ENCODE measurements around the gene CDK4. TPM values are rescaled to one million over a fixed set of nuclear protein-coding genes. Genes with fewer than 3 reads are reported as not detected.

CDK4 gene
- polyA plus RNA-seq, 1 donor (not counting 4 experiments of a cell fraction or from before 2014, with no cell fraction given): 146 TPM

DNA sequence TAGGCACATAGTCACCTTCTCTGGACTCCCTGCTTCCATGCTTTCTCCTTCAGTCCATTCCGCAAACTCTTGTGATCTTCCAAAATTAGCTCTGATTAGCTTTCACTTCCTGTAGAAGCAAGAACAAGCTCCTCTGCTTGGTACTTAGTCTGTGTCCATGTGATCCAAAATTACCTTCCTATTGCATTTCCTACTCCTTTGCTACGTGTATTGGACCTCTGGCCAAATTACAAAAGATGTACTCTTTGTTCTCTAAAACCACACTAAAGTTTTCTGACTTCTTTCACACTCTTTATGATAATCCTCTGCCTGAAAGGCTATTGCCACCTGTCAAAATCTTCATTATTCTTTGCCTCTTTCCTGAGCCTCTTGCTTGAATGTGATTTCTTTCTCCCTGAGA, 29.7 kb upstream of the CDK4 start:
- H3K9me3 ChIP-seq (ENCODE audit: control insufficient read depth, low read depth, low read length): no peaks in the 10 kb centered on the region
- H2AFZ ChIP-seq (ENCODE audit: control insufficient read depth, low read length): no peak overlapping the region
- no peak for FAIRE-seq
- H4K20me1 ChIP-seq (ENCODE audit: control insufficient read depth, extremely low read depth, insufficient read depth, low read length): no peaks in the 10 kb centered on the region
- H3K4me2 ChIP-seq (ENCODE audit: control insufficient read depth, extremely low read depth, insufficient read depth, low read depth, low read length): no peak overlapping the region
- no peak for DNase-seq (ENCODE audit: low read depth, low spot score)
- H3K79me2 ChIP-seq (ENCODE audit: control insufficient read depth, insufficient read depth, low read length): peaks cover 16% of the 10 kb centered on the region
- peaks cover 7 to 8% of the 10 kb centered on the region in 2 experiments for H3K36me3 ChIP-seq (ENCODE audit: control insufficient read depth in 2 of 2, extremely low read depth in 1 of 2, insufficient read depth in 2 of 2, low read length in 2 of 2)
- H3K27ac ChIP-seq (ENCODE audit: control insufficient read depth, insufficient read depth, low read length): no peak overlapping the region
- no peaks in the 10 kb centered on the region for H3K9me1 ChIP-seq (ENCODE audit: control insufficient read depth, extremely low read depth, insufficient read depth, low read length)
- peaks cover 8% of the 10 kb centered on the region for H3K4me1 ChIP-seq (ENCODE audit: control insufficient read depth, extremely low read depth, insufficient read depth, low read length)
- no peaks in the 10 kb centered on the region for H3K27me3 ChIP-seq (ENCODE audit: control insufficient read depth, extremely low read depth, insufficient read depth, low read length)
- no peak overlapping the region for H3K9ac ChIP-seq (ENCODE audit: control insufficient read depth, extremely low read depth, insufficient read depth, low read length)
- TF ChIP-seq CTCF (optimal IDR thresholded peaks at IDR 0.05 in 1 of 3, IDR thresholded peaks at IDR 0.05 in 1 of 3, conservative IDR thresholded peaks at IDR 0.05 in 1 of 3; ENCODE audit: extremely low read depth in 1 of 3, insufficient read depth in 2 of 3, low read length in 3 of 3): no peak
- TF ChIP-seq EZH2 (IDR thresholded peaks at IDR 0.05; ENCODE audit: low read length): no peak
- H3K4me3 ChIP-seq (ENCODE audit: control insufficient read depth in 2 of 3, extremely low read depth in 1 of 3, insufficient read depth in 2 of 3, low read depth in 1 of 3, low read length in 3 of 3): no peak overlapping the region
- dilution Hi-C loops (cut with MboI; ENCODE audit: extremely low pct_ligation_motif_present, low sequenced_read_pairs): no loop called here

GRCh38 chr12:57781244-57781643, 29.1 kb upstream of the CDK4 start:
- dilution Hi-C loops (cut with MboI; ENCODE audit: extremely low pct_ligation_motif_present, low sequenced_read_pairs): no loop called here
- Histone ChIP-seq H3K4me1 (ENCODE audit: control insufficient read depth, extremely low read depth, insufficient read depth, low read length) (peaks cover 8% of the 10 kb centered on the region), H3K79me2 (ENCODE audit: control insufficient read depth, insufficient read depth, low read length) (peaks cover 16% of the 10 kb centered on the region), H4K20me1 (ENCODE audit: control insufficient read depth, extremely low read depth, insufficient read depth, low read length) (no peaks in the 10 kb centered on the region), H3K9me3 (ENCODE audit: control insufficient read depth, low read depth, low read length) (no peaks in the 10 kb centered on the region), H2AFZ (ENCODE audit: control insufficient read depth, low read length) (no peak overlapping the region), H3K27me3 (ENCODE audit: control insufficient read depth, extremely low read depth, insufficient read depth, low read length) (no peaks in the 10 kb centered on the region), H3K27ac (ENCODE audit: control insufficient read depth, insufficient read depth, low read length) (no peak overlapping the region), H3K4me2 (ENCODE audit: control insufficient read depth, extremely low read depth, insufficient read depth, low read depth, low read length) (no peak overlapping the region), H3K9me1 (ENCODE audit: control insufficient read depth, extremely low read depth, insufficient read depth, low read length) (no peaks in the 10 kb centered on the region), H3K36me3 (ENCODE audit: control insufficient read depth in 2 of 2, extremely low read depth in 1 of 2, insufficient read depth in 2 of 2, low read length in 2 of 2) (peaks cover 2 to 8% of the 10 kb centered on the region in 2 experiments), H3K9ac (ENCODE audit: control insufficient read depth, extremely low read depth, insufficient read depth, low read length) (no peak overlapping the region), H3K4me3 (ENCODE audit: control insufficient read depth in 2 of 3, extremely low read depth in 1 of 3, insufficient read depth in 2 of 3, low read depth in 1 of 3, low read length in 3 of 3) (no peak overlapping the region)
- TF ChIP-seq CTCF (optimal IDR thresholded peaks at IDR 0.05 in 1 of 3, IDR thresholded peaks at IDR 0.05 in 1 of 3, conservative IDR thresholded peaks at IDR 0.05 in 1 of 3; ENCODE audit: extremely low read depth in 1 of 3, insufficient read depth in 2 of 3, low read length in 3 of 3): no peak
- no peak for FAIRE-seq
- no peak for DNase-seq (ENCODE audit: low read depth, low spot score)
